K562 (cell line): ENCODE results near the gene ALG8. TPM values are rescaled to one million over a fixed set of nuclear protein-coding genes. Genes with fewer than 3 reads are reported as not detected.

ENCODE experiments used
- DLX4 ChIP-seq: fragments of 250-450 bp; sonication (Bioruptor Pico); IDR thresholded peaks from 2 replicates; pipeline ENCODE4 v1.6.1; 2021; ENCODE audit warnings: mild to moderate bottlenecking
- GATA2 ChIP-seq: sonication (generic); formaldehyde crosslinking; IDR thresholded peaks from 2 replicates; pipeline ENCODE4 v1.4.0; 2020; ENCODE audit warnings: mild to moderate bottlenecking, missing genetic modification reagents
- GMEB1 ChIP-seq: fragments of 250-450 bp; sonication (Bioruptor Pico); IDR thresholded peaks from 2 replicates; pipeline ENCODE4 v1.4.0; 2020; ENCODE audit warnings: mild to moderate bottlenecking
- HNRNPUL1 ChIP-seq: fragments of 200-400 bp; formaldehyde crosslinking; IDR thresholded peaks from 2 replicates; pipeline ENCODE4 v1.6.1; 2017; ENCODE audit warnings: low read length
- KDM4B ChIP-seq, 2 experiments: fragments of 450-650 bp in 1 of 2; sonication (generic) in 1 of 2; IDR thresholded peaks; 2 replicates each; pipeline ENCODE4 v1.6.1; 2016 to 2017; ENCODE audit warnings: borderline replicate concordance in 2 of 2, antibody characterized with exemption in 1 of 2, low read depth in 1 of 2, mild to moderate bottlenecking in 1 of 2
- MAFF ChIP-seq: IDR thresholded peaks from 2 replicates; pipeline ENCODE4 v1.6.1; 2012; ENCODE audit warnings: low read length, improper control_type of control experiment
- NBN ChIP-seq: fragments of 450-650 bp; IDR thresholded peaks from 2 replicates; pipeline ENCODE4 v1.6.1; 2016; ENCODE audit warnings: low read depth, mild to moderate bottlenecking
- RBM34 ChIP-seq: fragments of 200-400 bp; formaldehyde crosslinking; IDR thresholded peaks from 2 replicates; pipeline ENCODE4 v1.6.1; 2018; ENCODE audit warnings: low read length, borderline replicate concordance; ENCODE audit not compliant: insufficient read depth
- SAFB2 ChIP-seq: fragments of 200-400 bp; formaldehyde crosslinking; IDR thresholded peaks from 2 replicates; pipeline ENCODE4 v1.6.1; 2018; ENCODE audit warnings: borderline replicate concordance, low read length, low read depth, moderate library complexity; ENCODE audit not compliant: severe bottlenecking
- TCF3 ChIP-seq: sonication (generic); formaldehyde crosslinking; IDR thresholded peaks from 2 replicates; pipeline ENCODE4 v1.4.0; 2020; ENCODE audit warnings: mild to moderate bottlenecking, missing genetic modification reagents
- THAP12 ChIP-seq: fragments of 250-450 bp; sonication (Bioruptor Pico); IDR thresholded peaks from 2 replicates; pipeline ENCODE4 v1.9.0; 2021; ENCODE audit warnings: mild to moderate bottlenecking, inconsistent platforms
- THRAP3 ChIP-seq: fragments of 450-650 bp; IDR thresholded peaks from 2 replicates; pipeline ENCODE4 v1.6.1; 2016; ENCODE audit warnings: mild to moderate bottlenecking, inconsistent platforms, borderline replicate concordance
- WHSC1 ChIP-seq: IDR thresholded peaks from one replicate; pipeline ENCODE4 v1.6.1; 2012; ENCODE audit warnings: low read length, control low read depth, inconsistent platforms
- ZNF133 ChIP-seq: fragments of 250-450 bp; sonication (Bioruptor Pico); IDR thresholded peaks from 2 replicates; pipeline ENCODE4 v1.4.0; 2020; ENCODE audit warnings: mild to moderate bottlenecking
- ZNF184 ChIP-seq: sonication (generic); formaldehyde crosslinking; IDR thresholded peaks from 2 replicates; pipeline ENCODE4 v1.5.0; 2020; ENCODE audit warnings: missing genetic modification reagents
- ZNF609 ChIP-seq: sonication (generic); formaldehyde crosslinking; IDR thresholded peaks from 2 replicates; pipeline ENCODE4 v1.8.1; 2023; ENCODE audit warnings: missing genetic modification reagents, mild to moderate bottlenecking, borderline replicate concordance
- ZNF644 ChIP-seq: fragments of 200-800 bp; sonication (Bioruptor generic); IDR thresholded peaks from 2 replicates; pipeline ENCODE4 v1.6.1; 2016; ENCODE audit warnings: low read depth, missing genetic modification characterization, missing compliant biosample characterization
- polyA plus RNA-seq, 8 experiments: library from polyadenylated mRNA; depleted of rRNA in 4 of 8; stranded (reverse) in 5 of 8; unstranded in 3 of 8; fragments of >200 nt; fragmentation: Nextera tagmentation in 2 of 8; fragmentation: Illumina TruSeq in 1 of 8; extraction: Ambion mirVana in 2 of 8; extraction: Trizol in 1 of 8; gene quantifications; 2 replicates each; pipeline versions ENCODE4 v1.2.1 to v1.2.3, GENCODE V29; 2011 to 2014; ENCODE audit warnings: inconsistent platforms in 1 of 8, missing spikeins in 1 of 8
- total RNA-seq, 7 experiments: library from RNA; depleted of rRNA in 6 of 7; stranded (reverse); fragments of >200 nt in 6 of 7; fragmentation: Illumina TruSeq in 2 of 7; extraction: Trizol in 2 of 7; gene quantifications; 2 replicates each; pipeline versions ENCODE4 v1.2.1 to v1.2.3, GENCODE V29; 2011 to 2021; ENCODE audit warnings: low replicate concordance in 1 of 7

The ALG8 gene
- total and polyA plus RNA-seq, 9 of the 15 experiments (the other 6 are each of a cell fraction or from before 2014, with no cell fraction given) = 59.3 to 189 (median 106) TPM

GRCh38 chr11:78139422-78140391 lies at the start of gene ALG8 (continued):
- TF ChIP-seq GMEB1 (CRISPR knock-in tag) (peak; percentile 82), GATA2 (no peak), KDM4B (IDR thresholded peaks at IDR 0.05; ENCODE audit: borderline replicate concordance in 2 of 2, low read depth in 1 of 2) (no peak), SAFB2 (no peak), TCF3 (no peak; the same call in 1 of the 2 replicates), ZNF133 (no peak), WHSC1 (no peak), RBM34 (no peak), HNRNPUL1 (no peak), ZNF644 (tag) (0 out of 2 replicates have a peak, but pooled peaks have one; percentile 42), ZNF609 (CRISPR knock-in tag) (no peak; the same call in 1 of the 2 replicates), THRAP3 (no peak), MAFF (peak; percentile 33; the same call in 1 of the 2 replicates), ZNF184 (CRISPR knock-in tag) (no peak), DLX4 (CRISPR knock-in tag) (no peak), NBN (no peak; the same call in none of the 2 replicates), THAP12 (peak; percentile 45; the same call in 1 of the 2 replicates)
